ENCODE results near the gene SNX9. TPM values are rescaled to one million over a fixed set of nuclear protein-coding genes. Genes with fewer than 3 reads are reported as not detected.
A peak's percentile ranks its signal among the peaks of the same experiment; 100 is the strongest.

SNX9 gene
- total RNA-seq, 1 donor from 2014 or later = 25.0 TPM

DNA sequence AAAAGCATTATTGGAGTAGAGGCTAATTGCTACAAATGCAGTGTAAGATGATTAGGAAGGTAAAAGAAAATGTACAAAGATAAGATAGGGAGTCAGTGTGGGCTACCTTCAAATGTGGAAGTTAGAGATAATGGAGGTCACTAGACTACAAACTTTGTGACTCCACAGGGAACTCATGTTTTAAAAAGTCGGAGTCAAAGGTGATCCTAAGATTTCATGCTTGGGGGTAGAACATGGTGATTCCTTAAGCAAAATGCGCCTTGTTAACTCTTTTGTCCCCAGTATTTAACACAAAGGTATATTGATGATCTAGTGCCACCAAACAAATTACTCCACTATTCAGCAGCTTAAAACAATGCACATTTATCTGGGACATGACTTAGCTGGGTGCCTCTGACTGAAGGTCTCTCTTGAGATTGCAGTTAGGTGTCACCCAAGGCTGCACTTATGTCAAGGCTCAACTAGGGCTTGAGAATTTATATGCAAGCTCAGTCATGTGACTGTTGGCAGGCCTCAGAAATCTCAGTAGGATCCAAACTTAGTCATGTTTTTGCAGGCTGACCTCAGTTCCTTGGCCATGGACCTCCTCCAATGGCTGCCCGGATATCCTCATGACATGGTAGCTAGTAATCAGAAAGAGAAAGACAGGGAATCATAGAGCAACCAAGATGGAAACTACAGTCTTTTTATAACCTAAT lies 11.4 kb upstream of the SNX9 start:
- no peak overlapping the region for H3K4me3 ChIP-seq
- ATAC-seq (no peak), DNase-seq (no peak)
- H3K36me3 ChIP-seq = no peaks in the 10 kb centered on the region
- intact Hi-C loops (cut with DNase I) = no loop called here
- H3K9me3 ChIP-seq = no peaks in the 10 kb centered on the region
- H3K27ac ChIP-seq = no peak overlapping the region
- peaks cover 5% of the 10 kb centered on the region for H3K4me1 ChIP-seq
- TF ChIP-seq, protein P1, sequence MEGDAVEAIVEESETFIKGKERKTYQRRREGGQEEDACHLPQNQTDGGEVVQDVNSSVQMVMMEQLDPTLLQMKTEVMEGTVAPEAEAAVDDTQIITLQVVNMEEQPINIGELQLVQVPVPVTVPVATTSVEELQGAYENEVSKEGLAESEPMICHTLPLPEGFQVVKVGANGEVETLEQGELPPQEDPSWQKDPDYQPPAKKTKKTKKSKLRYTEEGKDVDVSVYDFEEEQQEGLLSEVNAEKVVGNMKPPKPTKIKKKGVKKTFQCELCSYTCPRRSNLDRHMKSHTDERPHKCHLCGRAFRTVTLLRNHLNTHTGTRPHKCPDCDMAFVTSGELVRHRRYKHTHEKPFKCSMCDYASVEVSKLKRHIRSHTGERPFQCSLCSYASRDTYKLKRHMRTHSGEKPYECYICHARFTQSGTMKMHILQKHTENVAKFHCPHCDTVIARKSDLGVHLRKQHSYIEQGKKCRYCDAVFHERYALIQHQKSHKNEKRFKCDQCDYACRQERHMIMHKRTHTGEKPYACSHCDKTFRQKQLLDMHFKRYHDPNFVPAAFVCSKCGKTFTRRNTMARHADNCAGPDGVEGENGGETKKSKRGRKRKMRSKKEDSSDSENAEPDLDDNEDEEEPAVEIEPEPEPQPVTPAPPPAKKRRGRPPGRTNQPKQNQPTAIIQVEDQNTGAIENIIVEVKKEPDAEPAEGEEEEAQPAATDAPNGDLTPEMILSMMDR (IDR thresholded peaks at IDR 0.05) = no peak
- H3K27me3 ChIP-seq = no peaks in the 10 kb centered on the region

DNA sequence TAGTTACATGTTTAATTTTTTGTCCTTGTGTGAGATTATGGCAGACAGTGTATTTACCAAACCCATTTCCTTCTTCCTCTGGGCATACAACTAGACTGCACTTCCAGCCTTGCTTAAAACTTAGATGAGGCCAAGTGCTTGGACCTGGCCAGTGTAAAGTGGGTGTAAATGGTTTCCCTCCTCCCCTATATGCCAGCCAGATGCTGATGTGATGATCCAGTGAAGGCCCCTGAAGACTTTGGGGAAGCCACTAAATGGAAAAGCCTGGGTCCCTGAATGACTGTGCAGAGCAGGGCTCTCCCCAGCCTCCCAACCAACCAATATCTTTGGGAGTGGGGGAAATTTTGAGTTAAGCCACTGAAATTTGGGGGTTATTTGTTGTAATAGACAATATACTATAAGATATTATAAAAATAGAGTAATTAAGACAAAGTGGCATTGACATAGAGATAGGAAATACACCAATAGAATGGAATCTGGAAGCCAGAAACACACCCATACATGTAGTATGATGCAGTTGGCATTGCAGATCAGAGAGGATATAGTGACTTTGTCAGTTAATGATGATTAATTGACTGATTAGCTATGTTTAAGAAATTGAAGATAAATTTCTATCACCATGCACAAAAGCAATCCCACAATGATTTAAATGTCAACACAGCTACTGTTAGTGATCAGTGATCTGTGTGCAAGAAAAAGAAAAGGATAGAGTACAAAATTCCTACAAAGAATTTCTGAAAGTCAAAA lies 10.4 kb upstream of the SNX9 start:
- no peaks in the 10 kb centered on the region for H3K27me3 ChIP-seq
- H3K27ac ChIP-seq = peak overlapping the region; percentile 70
- ATAC-seq = no peak
- TF ChIP-seq, protein P1 (IDR thresholded peaks at IDR 0.05) = no peak
- H3K36me3 ChIP-seq = no peaks in the 10 kb centered on the region
- DNase-seq = no peak
- H3K4me3 ChIP-seq = no peak overlapping the region
- H3K9me3 ChIP-seq = no peaks in the 10 kb centered on the region
- peaks cover 5% of the 10 kb centered on the region for H3K4me1 ChIP-seq
- intact Hi-C loops (cut with DNase I) = no loop called here

DNA sequence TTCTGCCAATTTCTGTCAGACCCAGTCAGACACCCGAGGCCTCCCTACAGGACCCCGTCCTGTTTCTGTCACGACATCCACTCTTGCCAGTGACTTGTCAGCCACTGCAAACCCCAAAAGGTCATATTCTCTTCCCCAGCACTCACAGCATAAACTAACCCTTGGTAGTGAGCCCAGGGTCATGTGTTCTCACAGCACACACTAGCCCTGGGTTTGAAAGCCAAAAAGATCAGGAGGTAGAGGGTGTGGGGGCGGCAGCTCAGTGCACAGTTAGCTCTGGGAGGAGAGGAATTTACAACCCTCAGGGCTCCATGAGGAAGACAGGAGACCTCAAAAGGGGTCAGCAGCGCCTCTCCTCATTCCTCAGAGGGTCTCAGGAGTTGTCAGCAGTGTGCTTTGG lies 9.9 kb upstream of the SNX9 start:
- peak overlapping the region; percentile 70 for H3K27ac ChIP-seq
- no peak overlapping the region for H3K4me3 ChIP-seq
- H3K27me3 ChIP-seq = no peaks in the 10 kb centered on the region
- H3K4me1 ChIP-seq = peaks cover 5% of the 10 kb centered on the region
- intact Hi-C loops (cut with DNase I) = no loop called here
- DNase-seq (no peak), ATAC-seq (peak; percentile 53)
- H3K36me3 ChIP-seq = no peaks in the 10 kb centered on the region
- no peaks in the 10 kb centered on the region for H3K9me3 ChIP-seq
- TF ChIP-seq, protein P1 (IDR thresholded peaks at IDR 0.05) = no peak

DNA sequence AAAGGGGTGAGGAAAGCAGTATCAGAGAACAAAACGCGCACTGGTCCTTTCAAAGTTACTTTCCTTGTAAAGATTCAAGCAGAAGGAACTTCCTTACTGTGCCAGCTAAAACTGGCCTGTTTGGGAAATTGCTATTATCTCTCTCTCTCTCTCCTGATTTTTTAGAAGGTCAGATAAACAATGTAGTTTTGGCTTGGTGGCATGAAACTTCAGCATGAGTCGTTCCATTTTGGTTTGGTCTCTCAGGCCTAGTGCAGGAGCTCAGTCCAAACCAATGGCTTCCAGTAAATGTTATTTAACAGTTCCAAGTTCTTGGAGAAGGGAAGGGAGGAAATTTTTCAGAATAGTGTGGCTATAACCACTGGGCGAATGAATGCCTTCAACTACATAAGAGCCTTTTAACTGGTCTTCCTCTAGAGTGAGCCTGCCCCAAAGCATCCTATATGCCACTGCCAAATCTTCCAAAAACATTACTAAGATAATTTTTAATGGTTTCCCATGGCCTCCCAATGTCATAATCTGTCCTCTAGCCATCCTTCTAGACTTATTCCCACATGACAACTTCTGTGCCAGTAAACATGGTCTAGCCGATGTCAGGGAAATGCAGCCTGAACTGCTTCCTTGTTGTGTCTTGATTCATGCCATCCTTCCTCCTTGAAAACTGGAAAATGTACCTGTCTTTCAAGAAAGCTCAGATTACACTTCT lies 9.1 kb upstream of the SNX9 start:
- TF ChIP-seq, protein P1 (IDR thresholded peaks at IDR 0.05) = no peak
- H3K36me3 ChIP-seq = no peaks in the 10 kb centered on the region
- H3K4me1 ChIP-seq = peaks cover 5% of the 10 kb centered on the region
- intact Hi-C loops (cut with DNase I) = no loop called here
- H3K27ac ChIP-seq = peak overlapping the region; percentile 70
- no peak overlapping the region for H3K4me3 ChIP-seq
- peak; percentile 30 for ATAC-seq
- DNase-seq = no peak
- H3K27me3 ChIP-seq = no peaks in the 10 kb centered on the region
- no peaks in the 10 kb centered on the region for H3K9me3 ChIP-seq

DNA sequence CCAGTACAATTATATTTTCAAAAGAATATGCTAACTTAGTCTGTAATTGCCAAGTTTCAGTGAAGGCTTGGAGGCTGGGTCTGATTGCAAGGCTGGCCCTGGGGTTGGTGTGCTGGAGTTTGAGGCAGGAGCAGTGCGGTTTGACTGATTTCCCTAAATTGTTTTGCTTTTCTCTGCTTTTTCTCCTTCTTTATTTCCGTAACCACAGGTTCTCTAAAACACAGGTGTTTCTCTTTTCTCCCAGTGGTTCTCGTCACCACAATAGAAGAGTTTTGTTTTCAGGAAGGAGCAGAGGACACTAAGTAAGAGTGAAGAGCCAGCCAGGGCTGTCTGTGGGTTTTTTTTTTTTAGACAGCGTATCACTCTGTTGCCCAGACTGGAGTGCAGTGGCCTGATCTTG lies 8.2 kb upstream of the SNX9 start:
- Histone ChIP-seq H3K27ac (no peak overlapping the region), H3K4me1 (peaks cover 5% of the 10 kb centered on the region), H3K4me3 (no peak overlapping the region), H3K27me3 (no peaks in the 10 kb centered on the region), H3K9me3 (no peaks in the 10 kb centered on the region), H3K36me3 (no peaks in the 10 kb centered on the region)
- TF ChIP-seq, protein P1 (IDR thresholded peaks at IDR 0.05) = no peak
- no peak for DNase-seq
- intact Hi-C loops (cut with DNase I) = no loop called here
- no peak for ATAC-seq

Data from upper lobe of right lung (tissue), 1 donor.